GM12865 (cell line): ENCODE data around the gene HEPHL1.
"Not testable (repeated sequence)": the region's sequence is repeated elsewhere in the genome, so short reads cannot be mapped to it uniquely, and the experiment has no call there.

Experiments
- DNase-seq: peaks from one replicate; pipeline ENCODE4 v3.0.0; 2010; ENCODE audit warnings: low read depth
- H3K4me3 ChIP-seq: 2 replicates; pipeline ENCODE4 v1.5.1; 2011; ENCODE audit warnings: mild to moderate bottlenecking, low read depth, low read length, control low read depth
- TF ChIP-seq, protein P1 (sequence below): IDR thresholded peaks from 2 replicates; pipeline ENCODE4 v1.5.1; 2011; ENCODE audit warnings: low read length, control low read depth, low read depth, inconsistent platforms; ENCODE audit not compliant: insufficient read depth; ENCODE audit errors: missing control alignments

The HEPHL1 gene

DNA sequence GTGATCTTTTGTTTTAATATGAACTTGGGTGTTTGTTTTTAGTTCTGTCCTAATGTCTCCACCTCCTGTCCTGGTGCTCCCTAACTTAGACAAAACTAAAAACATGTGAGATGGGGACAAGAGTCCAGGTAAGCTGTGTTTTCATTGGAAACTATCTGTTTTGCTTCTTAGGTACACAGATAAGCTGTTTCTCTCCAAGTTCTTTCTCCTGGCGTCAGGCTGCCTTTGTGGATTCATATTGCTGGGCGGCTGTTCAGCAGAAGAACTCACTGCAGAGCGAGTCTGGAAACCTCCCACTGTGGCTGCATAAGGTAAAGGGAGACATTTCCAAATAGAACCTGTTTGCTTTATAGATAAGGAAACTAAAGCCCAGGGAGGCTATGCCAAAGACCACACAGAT is 132.2 kb downstream of the HEPHL1 start:
- TF ChIP-seq, protein P1, sequence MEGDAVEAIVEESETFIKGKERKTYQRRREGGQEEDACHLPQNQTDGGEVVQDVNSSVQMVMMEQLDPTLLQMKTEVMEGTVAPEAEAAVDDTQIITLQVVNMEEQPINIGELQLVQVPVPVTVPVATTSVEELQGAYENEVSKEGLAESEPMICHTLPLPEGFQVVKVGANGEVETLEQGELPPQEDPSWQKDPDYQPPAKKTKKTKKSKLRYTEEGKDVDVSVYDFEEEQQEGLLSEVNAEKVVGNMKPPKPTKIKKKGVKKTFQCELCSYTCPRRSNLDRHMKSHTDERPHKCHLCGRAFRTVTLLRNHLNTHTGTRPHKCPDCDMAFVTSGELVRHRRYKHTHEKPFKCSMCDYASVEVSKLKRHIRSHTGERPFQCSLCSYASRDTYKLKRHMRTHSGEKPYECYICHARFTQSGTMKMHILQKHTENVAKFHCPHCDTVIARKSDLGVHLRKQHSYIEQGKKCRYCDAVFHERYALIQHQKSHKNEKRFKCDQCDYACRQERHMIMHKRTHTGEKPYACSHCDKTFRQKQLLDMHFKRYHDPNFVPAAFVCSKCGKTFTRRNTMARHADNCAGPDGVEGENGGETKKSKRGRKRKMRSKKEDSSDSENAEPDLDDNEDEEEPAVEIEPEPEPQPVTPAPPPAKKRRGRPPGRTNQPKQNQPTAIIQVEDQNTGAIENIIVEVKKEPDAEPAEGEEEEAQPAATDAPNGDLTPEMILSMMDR, result no peak
- DNase-seq, result no peak
- no peak overlapping the region for H3K4me3 ChIP-seq

DNA sequence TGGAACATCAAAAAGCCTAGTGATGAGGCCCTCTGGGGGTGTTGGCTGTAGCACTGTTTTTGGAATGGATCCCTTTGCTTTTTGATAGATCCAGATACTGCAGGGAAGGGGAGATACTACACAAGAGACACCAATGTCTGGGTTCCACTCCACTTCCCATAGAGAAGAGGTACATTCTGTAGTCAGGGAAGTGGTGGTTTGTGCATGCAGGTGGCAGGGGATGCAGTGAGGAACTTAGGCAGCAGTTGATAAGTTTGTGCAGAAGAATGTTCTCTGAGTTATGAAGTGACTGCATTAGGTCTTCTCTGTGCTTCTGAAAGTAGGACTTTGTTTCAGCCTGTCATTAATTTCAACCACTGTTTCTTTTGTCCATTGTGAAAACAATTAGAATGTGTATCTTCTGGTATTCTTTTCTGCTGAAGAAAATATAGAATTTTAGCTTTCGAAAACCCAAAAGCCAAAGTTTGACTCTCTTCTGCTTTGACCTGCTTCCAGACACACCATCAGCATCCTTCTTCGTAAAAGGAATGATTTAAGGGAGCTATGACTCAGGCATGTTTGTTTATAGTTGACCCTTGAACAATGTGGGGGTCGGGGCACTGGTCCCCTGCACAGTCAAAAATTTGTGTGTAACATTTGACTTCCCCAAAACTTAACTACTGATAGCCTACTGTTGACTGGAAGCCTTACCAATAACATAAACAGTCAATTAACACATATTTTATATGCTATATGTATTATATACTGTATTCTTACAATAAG is 133.1 kb downstream of the HEPHL1 start:
- DNase-seq, result no peak
- TF ChIP-seq, protein P1, result no peak
- H3K4me3 ChIP-seq, result no peak overlapping the region

DNA sequence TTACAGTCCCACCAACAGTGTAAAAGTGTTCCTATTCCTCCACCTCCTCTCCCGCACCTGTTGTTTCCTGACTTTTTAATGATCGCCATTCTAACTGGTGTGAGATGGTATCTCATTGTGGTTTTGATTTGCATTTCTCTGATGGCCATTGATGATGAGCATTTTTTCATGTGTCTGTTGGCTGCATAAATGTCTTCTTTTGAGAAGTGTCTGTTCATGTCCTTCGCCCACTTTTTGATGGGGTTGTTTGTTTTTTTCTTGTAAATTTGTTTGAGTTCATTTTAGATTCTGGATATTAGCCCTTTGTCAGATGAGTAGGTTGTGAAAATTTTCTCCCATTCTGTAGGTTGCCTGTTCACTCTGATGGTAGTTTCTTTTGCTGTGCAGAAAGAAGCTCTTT is 136.2 kb downstream of the HEPHL1 start:
- not testable (repeated sequence) for DNase-seq, H3K4me3 ChIP-seq
